A549 (cell line): ENCODE data around the gene HOXD11.

Experiments
- BHLHE40 ChIP-seq: IDR thresholded peaks from 2 replicates; pipeline ENCODE4 v1.6.1; 2012; ENCODE audit warnings: low read depth, low read length, inconsistent platforms
- CBX2 ChIP-seq: fragments of 200-600 bp; sonication (generic); IDR thresholded peaks from 2 replicates; pipeline ENCODE4 v1.6.1; 2016; ENCODE audit warnings: low read depth, mild to moderate bottlenecking, borderline replicate concordance
- CTCF ChIP-seq: fragments of >200 bp; sonication (Bioruptor Twin); formaldehyde crosslinking; IDR thresholded peaks from 3 replicates; pipeline ENCODE4 v1.5.1; 2016
- EP300 ChIP-seq, 2 experiments: fragments of >200 bp; sonication (Bioruptor Twin); formaldehyde crosslinking; IDR thresholded peaks; 2 replicates in 1 of 2; 3 replicates in 1 of 2; pipeline ENCODE4 v1.6.1; 2016 to 2017
- HMGXB4 ChIP-seq: fragments of 250-450 bp; sonication (Bioruptor Pico); IDR thresholded peaks from 2 replicates; pipeline ENCODE4 v1.5.0; 2021; ENCODE audit warnings: mild to moderate bottlenecking, moderate library complexity, borderline replicate concordance
- JUN ChIP-seq, 2 experiments: fragments of >200 bp; sonication (Bioruptor Twin); formaldehyde crosslinking; IDR thresholded peaks; 2 replicates in 1 of 2; 3 replicates in 1 of 2; pipeline ENCODE4 v1.6.1; 2016 to 2017
- KDM5A ChIP-seq: fragments of 200-600 bp; sonication (generic); IDR thresholded peaks from 2 replicates; pipeline ENCODE4 v1.6.1; 2016; ENCODE audit warnings: antibody characterized with exemption, mild to moderate bottlenecking
- PBX3 ChIP-seq: IDR thresholded peaks from 2 replicates; pipeline ENCODE4 v1.6.1; 2012
- RAD21 ChIP-seq, 2 experiments: fragments of >200 bp in 1 of 2; sonication (Bioruptor Twin) in 1 of 2; formaldehyde crosslinking in 1 of 2; IDR thresholded peaks in 1 of 2; conservative IDR thresholded peaks in 1 of 2; 2 replicates in 1 of 2; 3 replicates in 1 of 2; pipeline ENCODE4 v1.6.1; 2012 to 2018; ENCODE audit warnings: inconsistent platforms in 1 of 2

DNA sequence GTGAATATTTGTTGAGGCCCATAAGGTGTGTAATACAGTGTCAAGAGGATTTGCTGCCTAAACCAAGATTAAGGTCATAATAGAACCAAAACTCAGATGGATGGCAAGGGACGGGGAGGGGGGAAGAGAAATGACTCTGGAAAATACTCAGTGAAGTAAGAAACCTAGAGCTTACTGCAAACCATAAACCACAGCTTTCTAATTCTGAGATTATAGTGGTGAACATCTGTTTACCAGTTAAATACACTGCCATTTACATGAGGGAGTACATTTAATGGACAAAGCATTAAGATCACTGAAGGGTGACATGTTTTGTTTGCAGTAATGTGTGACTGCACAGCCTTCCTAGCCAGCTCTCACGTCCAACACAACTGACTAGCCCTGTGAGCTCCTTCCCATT, 43.1 kb upstream of the HOXD11 start:
- TF ChIP-seq CBX2 (no peak), CTCF (no peak), HMGXB4 (CRISPR knock-in tag) (no peak), BHLHE40 (no peak), RAD21 (conservative IDR thresholded peaks at IDR 0.05 in 1 of 2, IDR thresholded peaks at IDR 0.05 in 1 of 2) (no peak), KDM5A (no peak), JUN (IDR thresholded peaks at IDR 0.05) (no peak), EP300 (IDR thresholded peaks at IDR 0.05) (no peak), PBX3 (no peak)
